PFSK-1 (cell line): ENCODE data around the gene SPHK2.

Experiments
- FOXP2 ChIP-seq: optimal IDR thresholded peaks from 2 replicates; pipeline ENCODE3; 2011; ENCODE audit warnings: borderline replicate concordance, control low read depth, inconsistent platforms; ENCODE audit not compliant: insufficient read depth; ENCODE audit errors: extremely low read length, extremely low read depth
- POLR2AphosphoS5 ChIP-seq: IDR thresholded peaks from 2 replicates; pipeline ENCODE4 v1.6.1; 2012; ENCODE audit warnings: low read depth, mild to moderate bottlenecking, control low read depth, low read length, moderate library complexity
- TF ChIP-seq, protein P1 (sequence below), 2 experiments: IDR thresholded peaks; 2 replicates each; pipeline versions ENCODE4 v1.6.1 to v1.8.0; 2011 to 2012; ENCODE audit warnings: low read depth in 2 of 2, low read length in 2 of 2, control low read depth in 1 of 2, inconsistent platforms in 1 of 2, mild to moderate bottlenecking in 1 of 2, moderate library complexity in 1 of 2; ENCODE audit not compliant: insufficient read depth in 1 of 2

DNA sequence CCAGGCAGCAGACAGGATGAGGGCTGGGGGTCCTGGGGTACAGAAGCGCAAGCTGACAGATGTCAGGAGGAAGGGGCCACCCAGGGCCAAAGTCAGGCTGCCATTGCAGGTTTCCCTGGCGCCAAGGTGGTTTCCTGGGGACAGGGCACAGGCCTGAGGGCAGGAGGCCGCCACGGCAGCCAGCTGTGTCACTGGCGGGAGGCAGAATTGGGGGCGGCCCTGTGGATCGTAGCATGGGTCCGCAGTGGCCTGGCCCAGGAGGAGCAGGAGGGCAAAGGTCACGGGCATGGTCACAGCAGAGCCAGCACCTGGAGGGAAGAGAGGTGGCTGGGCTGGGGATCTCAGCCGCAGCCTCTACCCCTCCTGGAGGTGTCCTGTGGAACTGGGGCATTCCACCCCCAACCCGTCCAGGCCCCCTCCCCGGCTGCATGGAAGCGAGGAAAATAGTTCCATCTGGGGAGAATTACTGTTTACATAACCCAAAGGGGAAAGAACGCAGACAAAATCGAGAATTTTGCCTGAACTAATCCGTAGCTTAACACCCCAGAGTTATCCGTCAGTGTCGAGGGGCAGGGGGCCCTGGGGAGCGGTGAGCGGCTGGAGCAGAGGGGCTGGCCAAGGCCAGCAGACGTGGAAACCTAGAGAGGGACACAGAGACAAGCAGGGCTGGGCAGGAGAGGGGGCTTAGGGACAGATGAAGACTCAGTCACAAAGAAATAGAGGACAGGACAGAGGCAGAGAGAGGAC, 51.6 kb downstream of the SPHK2 start:
- TF ChIP-seq, protein P1, sequence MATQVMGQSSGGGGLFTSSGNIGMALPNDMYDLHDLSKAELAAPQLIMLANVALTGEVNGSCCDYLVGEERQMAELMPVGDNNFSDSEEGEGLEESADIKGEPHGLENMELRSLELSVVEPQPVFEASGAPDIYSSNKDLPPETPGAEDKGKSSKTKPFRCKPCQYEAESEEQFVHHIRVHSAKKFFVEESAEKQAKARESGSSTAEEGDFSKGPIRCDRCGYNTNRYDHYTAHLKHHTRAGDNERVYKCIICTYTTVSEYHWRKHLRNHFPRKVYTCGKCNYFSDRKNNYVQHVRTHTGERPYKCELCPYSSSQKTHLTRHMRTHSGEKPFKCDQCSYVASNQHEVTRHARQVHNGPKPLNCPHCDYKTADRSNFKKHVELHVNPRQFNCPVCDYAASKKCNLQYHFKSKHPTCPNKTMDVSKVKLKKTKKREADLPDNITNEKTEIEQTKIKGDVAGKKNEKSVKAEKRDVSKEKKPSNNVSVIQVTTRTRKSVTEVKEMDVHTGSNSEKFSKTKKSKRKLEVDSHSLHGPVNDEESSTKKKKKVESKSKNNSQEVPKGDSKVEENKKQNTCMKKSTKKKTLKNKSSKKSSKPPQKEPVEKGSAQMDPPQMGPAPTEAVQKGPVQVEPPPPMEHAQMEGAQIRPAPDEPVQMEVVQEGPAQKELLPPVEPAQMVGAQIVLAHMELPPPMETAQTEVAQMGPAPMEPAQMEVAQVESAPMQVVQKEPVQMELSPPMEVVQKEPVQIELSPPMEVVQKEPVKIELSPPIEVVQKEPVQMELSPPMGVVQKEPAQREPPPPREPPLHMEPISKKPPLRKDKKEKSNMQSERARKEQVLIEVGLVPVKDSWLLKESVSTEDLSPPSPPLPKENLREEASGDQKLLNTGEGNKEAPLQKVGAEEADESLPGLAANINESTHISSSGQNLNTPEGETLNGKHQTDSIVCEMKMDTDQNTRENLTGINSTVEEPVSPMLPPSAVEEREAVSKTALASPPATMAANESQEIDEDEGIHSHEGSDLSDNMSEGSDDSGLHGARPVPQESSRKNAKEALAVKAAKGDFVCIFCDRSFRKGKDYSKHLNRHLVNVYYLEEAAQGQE (IDR thresholded peaks at IDR 0.05; ENCODE audit: insufficient read depth in 1 of 2, low read depth in 2 of 2, low read length in 2 of 2): no peak
- no peak for TF ChIP-seq FOXP2
- TF ChIP-seq POLR2AphosphoS5: no peak
